HCT116 (cell line): ENCODE results near the gene RNF169. TPM values are rescaled to one million over a fixed set of nuclear protein-coding genes. Genes with fewer than 3 reads are reported as not detected.

Experiments used
- ATAC-seq: fragments of 200-7000 bp; cut with Tn5 transposase; 2 replicates; pipeline ENCODE4 v1.9.1; 2020; ENCODE audit warnings: mild to moderate bottlenecking, moderate library complexity
- BruUV-seq: library from RNA; stranded (reverse); fragments of 400-500 nt; replicated peaks from 2 replicates; lab custom pipeline; 2021; lab: Mats Ljungman, UMichigan
- CTCF ChIA-PET: fragments of 300-600 bp; sonication (Branson Sonifier 250); formaldehyde crosslinking; loops from one replicate; lab custom pipeline; 2021; ENCODE audit warnings: antibody characterized with exemption; lab: Charles Lee
- POLR2A ChIA-PET: fragments of 300-600, 350-600 bp; sonication (Branson Sonifier 250); formaldehyde crosslinking; loops from one replicate; lab custom pipeline; 2021; ENCODE audit warnings: antibody characterized with exemption; lab: Charles Lee
- RAD21 ChIA-PET, 2 experiments: fragments of 300-600 bp; sonication (Branson Sonifier 250); formaldehyde crosslinking; loops; one replicate each; lab custom pipeline; 2023; ENCODE audit warnings: low total read pairs in 2 of 2; ENCODE audit not compliant: uncharacterized antibody in 2 of 2, unreplicated experiment in 2 of 2, low non-redundant PET in 1 of 2; lab: Charles Lee
- DNase-seq: peaks from one replicate; pipeline ENCODE4 v3.0.0-alpha.2; 2010; ENCODE audit warnings: low read depth, low spot score
- H2AFZ ChIP-seq: fragments of 200-600 bp; shearing (Covaris generic), sonication (generic); 2 replicates; pipeline ENCODE4 v1.6.1; 2017; ENCODE audit warnings: low read depth, mixed run types, mixed read lengths, antibody characterized with exemption, low read length; ENCODE audit not compliant: poor library complexity, severe bottlenecking
- H3K27ac ChIP-seq: 2 replicates; pipeline ENCODE4 v1.5.1; 2012; ENCODE audit warnings: low read depth, low read length
- H3K27me3 ChIP-seq: fragments of 200-600 bp; sonication (generic); 2 replicates; pipeline ENCODE4 v1.6.1; 2016; ENCODE audit warnings: mixed run types, low read length, mixed read lengths; ENCODE audit not compliant: insufficient read depth
- H3K36me3 ChIP-seq, 2 experiments: fragments of 200-500 bp in 1 of 2; fragments of 200-600 bp in 1 of 2; sonication (Bioruptor generic) in 1 of 2; sonication (generic) in 1 of 2; 2 replicates each; pipeline versions ENCODE4 v1.5.1 to v1.6.1; 2014 to 2016; ENCODE audit warnings: low read length in 2 of 2, inconsistent platforms in 1 of 2, mixed read lengths in 1 of 2, mixed run types in 1 of 2; ENCODE audit not compliant: insufficient read depth in 2 of 2, control insufficient read depth in 1 of 2
- H3K4me1 ChIP-seq, 2 experiments: fragments of 200-600 bp in 1 of 2; sonication (generic) in 1 of 2; 2 replicates each; pipeline versions ENCODE4 v1.5.1 to v1.6.1; 2012 to 2017; ENCODE audit warnings: low read length in 2 of 2, inconsistent platforms in 1 of 2, mild to moderate bottlenecking in 1 of 2, mixed read lengths in 1 of 2, mixed run types in 1 of 2, moderate library complexity in 1 of 2; ENCODE audit not compliant: insufficient read depth in 2 of 2, control insufficient read depth in 1 of 2
- H3K4me2 ChIP-seq: fragments of 200-600 bp; sonication (generic); 2 replicates; pipeline ENCODE4 v1.6.1; 2017; ENCODE audit warnings: mixed run types, low read length, mixed read lengths
- H3K4me3 ChIP-seq, 2 experiments: fragments of 200-600 bp in 1 of 2; sonication (generic) in 1 of 2; replicated peaks in 1 of 2; 2 replicates each; pipeline ENCODE4 v1.5.1; 2011 to 2016; ENCODE audit warnings: low read length in 2 of 2, control low read depth in 1 of 2, low read depth in 1 of 2, mild to moderate bottlenecking in 1 of 2, mixed read lengths in 1 of 2, mixed run types in 1 of 2
- H3K79me2 ChIP-seq: fragments of 200-600 bp; sonication (generic); 2 replicates; pipeline ENCODE4 v1.6.1; 2017; ENCODE audit warnings: mild to moderate bottlenecking, mixed run types, low read length, moderate library complexity, mixed read lengths; ENCODE audit not compliant: insufficient read depth
- H3K9ac ChIP-seq: fragments of 200-600 bp; sonication (generic); 2 replicates; pipeline ENCODE4 v1.6.1; 2016; ENCODE audit warnings: low read length, mixed read lengths
- H3K9me2 ChIP-seq: fragments of 200-600 bp; sonication (generic), shearing (Covaris generic); 2 replicates; pipeline ENCODE4 v1.6.1; 2017; ENCODE audit warnings: mixed run types, mild to moderate bottlenecking, moderate library complexity; ENCODE audit not compliant: insufficient read depth
- H3K9me3 ChIP-seq, 2 experiments: fragments of 200-500 bp in 1 of 2; fragments of 200-600 bp in 1 of 2; sonication (Bioruptor generic) in 1 of 2; sonication (generic) in 1 of 2; 2 replicates each; pipeline ENCODE4 v1.6.1; 2014 to 2017; ENCODE audit warnings: low read length in 2 of 2, mixed read lengths in 2 of 2, inconsistent platforms in 1 of 2, low read depth in 1 of 2, mild to moderate bottlenecking in 1 of 2, mixed run types in 1 of 2, moderate library complexity in 1 of 2; ENCODE audit not compliant: control insufficient read depth in 1 of 2, insufficient read depth in 1 of 2
- H4K20me1 ChIP-seq: fragments of 200-600 bp; sonication (generic), shearing (Covaris generic); 2 replicates; pipeline ENCODE4 v1.6.1; 2017; ENCODE audit warnings: mixed run types, mild to moderate bottlenecking, moderate library complexity; ENCODE audit not compliant: insufficient read depth
- ATF3 ChIP-seq: IDR thresholded peaks from 2 replicates; pipeline ENCODE4 v1.6.1; 2012
- CBX3 ChIP-seq: IDR thresholded peaks from 2 replicates; pipeline ENCODE4 v1.6.1; 2012; ENCODE audit warnings: low read depth
- CTCF ChIP-seq, 3 experiments: fragments of 200-600 bp in 1 of 3; sonication (generic) in 1 of 3; IDR thresholded peaks in 2 of 3; conservative IDR thresholded peaks in 1 of 3; 2 replicates each; pipeline ENCODE4 v1.5.1; 2012 to 2017; ENCODE audit warnings: low read depth in 2 of 3, low read length in 2 of 3, antibody characterized with exemption in 1 of 3, borderline replicate concordance in 1 of 3, control low read depth in 1 of 3, mild to moderate bottlenecking in 1 of 3, mixed read lengths in 1 of 3, mixed run types in 1 of 3, moderate library complexity in 1 of 3; ENCODE audit not compliant: insufficient read depth in 1 of 3
- ELF1 ChIP-seq: IDR thresholded peaks from 2 replicates; pipeline ENCODE4 v1.6.1; 2012; ENCODE audit warnings: low read depth, borderline replicate concordance
- EZH2 ChIP-seq: fragments of 200-600 bp; sonication (generic); IDR thresholded peaks from 2 replicates; pipeline ENCODE4 v1.6.1; 2017; ENCODE audit warnings: antibody characterized with exemption, mixed run types
- EZH2phosphoT487 ChIP-seq: fragments of 200-600 bp; IDR thresholded peaks from 2 replicates; pipeline ENCODE4 v1.6.1; 2018; ENCODE audit warnings: antibody characterized with exemption, borderline replicate concordance
- JUND ChIP-seq: IDR thresholded peaks from 2 replicates; pipeline ENCODE4 v1.6.1; 2012
- POLR2A ChIP-seq: IDR thresholded peaks from 2 replicates; pipeline ENCODE4 v1.7.0; 2011; ENCODE audit warnings: borderline replicate concordance; ENCODE audit not compliant: insufficient read depth, insufficient read length; ENCODE audit errors: extremely low read depth
- POLR2AphosphoS5 ChIP-seq: IDR thresholded peaks from 2 replicates; pipeline ENCODE4 v1.6.1; 2011; ENCODE audit warnings: mild to moderate bottlenecking, low read depth, low read length, moderate library complexity
- RAD21 ChIP-seq: IDR thresholded peaks from 2 replicates; pipeline ENCODE4 v1.6.1; 2012; ENCODE audit warnings: low read depth, mild to moderate bottlenecking
- SP1 ChIP-seq: IDR thresholded peaks from 2 replicates; pipeline ENCODE4 v1.6.1; 2012; ENCODE audit warnings: low read depth
- YY1 ChIP-seq: IDR thresholded peaks from 2 replicates; pipeline ENCODE4 v1.6.1; 2011; ENCODE audit warnings: low read length, low read depth, moderate library complexity, mild to moderate bottlenecking; ENCODE audit not compliant: insufficient replicate concordance; ENCODE audit errors: extremely low read depth
- ZFX ChIP-seq: fragments of 450-650 bp; IDR thresholded peaks from 2 replicates; pipeline ENCODE4 v1.6.1; 2017
- ZNF274 ChIP-seq: fragments of 200-500 bp; sonication (Bioruptor generic); IDR thresholded peaks from 2 replicates; pipeline ENCODE4 v1.6.1; 2014; ENCODE audit warnings: mild to moderate bottlenecking, low read depth, low read length, inconsistent platforms
- intact Hi-C: fragments of 100-400 bp; cut with micrococcal nuclease; formaldehyde crosslinking; loops from 2 replicates; pipeline ENCODE4 v1.10.0; 2022
- total RNA-seq: library from RNA; stranded (reverse); gene quantifications from one replicate; pipeline ENCODE4 v1.2.1, GENCODE V29; 2021; ENCODE audit not compliant: unreplicated experiment
- TF ChIP-seq, protein P1 (sequence below): IDR thresholded peaks from 2 replicates; pipeline ENCODE4 v1.6.1; 2011; ENCODE audit warnings: mild to moderate bottlenecking, low read length, moderate library complexity; ENCODE audit not compliant: insufficient replicate concordance; ENCODE audit errors: extremely low read depth

The RNF169 gene
- total RNA-seq, 1 experiment from 2014 or later, result 22.5 TPM

DNA sequence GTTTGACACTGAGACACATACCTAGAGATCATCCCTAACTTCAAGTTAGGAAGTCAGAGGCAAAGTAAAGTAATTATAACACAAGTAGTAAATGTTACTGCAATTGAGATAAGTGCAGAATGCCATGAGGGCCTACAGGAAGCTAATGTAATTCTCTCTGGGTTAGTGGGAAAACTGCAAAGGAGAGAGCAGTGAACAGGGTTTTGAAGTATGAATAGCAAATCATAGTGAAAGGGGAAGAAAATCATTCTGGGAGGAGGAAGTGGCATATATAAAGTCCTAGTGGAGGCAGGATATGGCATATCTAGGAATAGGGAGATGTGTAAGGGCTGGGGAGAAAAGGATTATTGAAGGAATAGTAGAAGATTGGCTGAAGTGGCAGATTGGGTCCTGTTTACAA, 27.9 kb downstream of the RNF169 start:
- H3K9me3 ChIP-seq, result no peaks in the 10 kb centered on the region
- ChIA-PET RAD21 (no interaction called here), POLR2A (no interaction called here)
- intact Hi-C loops, result no loop called here
- ATAC-seq, result no peak
- BruUV-seq, result no TSS peak
- H3K4me3 ChIP-seq, result no peak overlapping the region
- no peak overlapping the region for H3K9ac ChIP-seq
- H2AFZ ChIP-seq, result no peak overlapping the region
- no peak overlapping the region for H3K27ac ChIP-seq
- TF ChIP-seq JUND (no peak), ZNF274 (no peak), YY1 (no peak), RAD21 (no peak), SP1 (no peak), POLR2AphosphoS5 (no peak), CBX3 (no peak), CTCF (IDR thresholded peaks at IDR 0.05 in 2 of 3, conservative IDR thresholded peaks at IDR 0.05 in 1 of 3; ENCODE audit: borderline replicate concordance in 1 of 3, insufficient read depth in 1 of 3, low read depth in 2 of 3, low read length in 2 of 3) (no peak), ATF3 (no peak), ZFX (no peak), EZH2phosphoT487 (no peak), POLR2A (no peak), EZH2 (no peak), ELF1 (no peak)
- TF ChIP-seq, protein P1, sequence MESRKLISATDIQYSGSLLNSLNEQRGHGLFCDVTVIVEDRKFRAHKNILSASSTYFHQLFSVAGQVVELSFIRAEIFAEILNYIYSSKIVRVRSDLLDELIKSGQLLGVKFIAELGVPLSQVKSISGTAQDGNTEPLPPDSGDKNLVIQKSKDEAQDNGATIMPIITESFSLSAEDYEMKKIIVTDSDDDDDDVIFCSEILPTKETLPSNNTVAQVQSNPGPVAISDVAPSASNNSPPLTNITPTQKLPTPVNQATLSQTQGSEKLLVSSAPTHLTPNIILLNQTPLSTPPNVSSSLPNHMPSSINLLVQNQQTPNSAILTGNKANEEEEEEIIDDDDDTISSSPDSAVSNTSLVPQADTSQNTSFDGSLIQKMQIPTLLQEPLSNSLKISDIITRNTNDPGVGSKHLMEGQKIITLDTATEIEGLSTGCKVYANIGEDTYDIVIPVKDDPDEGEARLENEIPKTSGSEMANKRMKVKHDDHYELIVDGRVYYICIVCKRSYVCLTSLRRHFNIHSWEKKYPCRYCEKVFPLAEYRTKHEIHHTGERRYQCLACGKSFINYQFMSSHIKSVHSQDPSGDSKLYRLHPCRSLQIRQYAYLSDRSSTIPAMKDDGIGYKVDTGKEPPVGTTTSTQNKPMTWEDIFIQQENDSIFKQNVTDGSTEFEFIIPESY, result no peak
- TF ChIP-seq, all 23 proteins: peak for 0
- H3K4me2 ChIP-seq, result no peak overlapping the region
- H3K79me2 ChIP-seq, result peaks cover 68% of the 10 kb centered on the region
- CTCF ChIA-PET, result no interaction called here
- no peaks in the 10 kb centered on the region for H3K27me3 ChIP-seq
- peaks cover 12% of the 10 kb centered on the region; the same call in 1 of the 2 replicates for H4K20me1 ChIP-seq
- no peaks in the 10 kb centered on the region for H3K36me3 ChIP-seq
- no peaks in the 10 kb centered on the region for H3K9me2 ChIP-seq
- no peaks in the 10 kb centered on the region for H3K4me1 ChIP-seq
- no peak for DNase-seq
